Lower leg skin (tissue), 4 donors: Measurements from ENCODE around the gene ACAP1. TPM values are rescaled to one million over a fixed set of nuclear protein-coding genes. Genes with fewer than 3 reads are reported as not detected.
"Not testable (repeated sequence)": the region's sequence is repeated elsewhere in the genome, so short reads cannot be mapped to it uniquely, and the experiment has no call there.

Experiments used
- DNase-seq, 2 donors: peaks; one replicate each; pipeline ENCODE4 v3.0.0-alpha.2; 2019; ENCODE audit warnings: low spot score in 2 of 2
- H3K4me3 ChIP-seq: fragments of 200-600 bp; sonication (generic); 2 replicates; pipeline ENCODE4 v1.5.1; 2017; ENCODE audit warnings: mild to moderate bottlenecking, low read depth; ENCODE audit not compliant: poor library complexity, severe bottlenecking
- CTCF ChIP-seq, 3 donors: fragments of 450-650 bp; IDR thresholded peaks; one replicate each; pipeline ENCODE4 v1.5.1; 2016; ENCODE audit warnings: antibody characterized with exemption in 3 of 3, mild to moderate bottlenecking in 3 of 3, moderate library complexity in 2 of 3
- POLR2A ChIP-seq, 2 donors: fragments of 450-650 bp; IDR thresholded peaks; one replicate each; pipeline ENCODE4 v1.6.1; 2016 to 2017; ENCODE audit warnings: antibody characterized with exemption in 2 of 2, mild to moderate bottlenecking in 1 of 2, moderate library complexity in 1 of 2
- WGBS, 2 donors: methylation state at CpG; one replicate each; pipeline ENCODE4 v1.1.5; 2018; 5-methylcytosine and 5-hydroxymethylcytosine counted together
- intact Hi-C: fragments of 100-400 bp; cut with DNase I; formaldehyde crosslinking; loops from one replicate; pipeline ENCODE4 v1.15.0; 2023; ENCODE audit warnings: low total_unique reads
- total RNA-seq, 4 donors: library from RNA; depleted of rRNA; stranded (reverse); fragments of >200 nt; gene quantifications; one replicate each; pipeline ENCODE4 v1.1.0, GENCODE V29; 2016

ACAP1 gene
- total RNA-seq, 4 donors from 2014 or later = 2.9 to 5.6 (median 3.8) TPM

DNA sequence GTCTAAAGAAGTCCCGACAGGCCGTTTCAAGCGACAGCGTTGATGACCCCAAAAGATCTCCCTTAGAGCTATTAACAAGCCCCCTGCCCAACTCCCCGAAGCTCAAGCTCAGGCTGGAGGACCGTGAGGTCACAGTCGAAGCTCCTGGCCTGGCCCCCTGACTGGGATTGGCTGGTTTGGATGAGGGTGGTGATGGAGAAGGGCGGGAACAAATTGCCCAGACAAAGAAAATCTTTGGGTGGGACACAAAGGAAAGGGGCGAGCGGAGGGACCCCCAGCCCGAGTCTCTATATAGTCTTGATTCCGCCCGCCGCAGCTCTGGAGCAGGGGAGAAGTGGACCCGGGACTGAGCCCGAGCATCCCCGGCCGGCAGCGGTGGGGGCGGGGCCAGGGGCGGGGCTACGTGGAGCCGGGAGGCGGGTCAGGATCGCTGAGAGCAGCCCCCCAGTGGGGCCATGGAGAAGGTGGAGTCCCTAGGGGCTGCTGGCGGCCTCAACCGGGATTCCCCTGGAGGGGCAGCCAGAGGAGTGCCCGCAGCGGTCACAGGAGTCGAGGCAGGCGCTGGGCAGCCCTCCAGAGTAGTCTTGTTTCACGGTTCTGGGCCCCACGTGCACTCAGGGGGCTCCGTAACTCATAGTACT lies 6.2 kb upstream of the ACAP1 start:
- DNase-seq = peak; percentile 71 to 94
- TF ChIP-seq CTCF (IDR thresholded peaks at IDR 0.05) (no peak), POLR2A (IDR thresholded peaks at IDR 0.05) (no peak)
- 0 to 1% methylated on average over 23 to 34 of the region's 34 CpGs for WGBS, 2 donors
- H3K4me3 ChIP-seq = peak overlapping the region; percentile 43
- intact Hi-C loops = loop anchor here (2.0 kb wide), 1 partner anchor 73 kb away; no protein-coding TSS in a partner anchor

- 52 to 60% methylated on average over 8 to 11 of the region's 13 CpGs for WGBS, 2 donors
- no peak for TF ChIP-seq CTCF (IDR thresholded peaks at IDR 0.05)
- TF ChIP-seq POLR2A (IDR thresholded peaks at IDR 0.05) = no peak
- H3K4me3 ChIP-seq = no peak overlapping the region
- DNase-seq = no peak
- intact Hi-C loops = no loop called here
Observed at GRCh38 chr17:7330638-7331015, 5.7 kb upstream of the ACAP1 start.

DNA sequence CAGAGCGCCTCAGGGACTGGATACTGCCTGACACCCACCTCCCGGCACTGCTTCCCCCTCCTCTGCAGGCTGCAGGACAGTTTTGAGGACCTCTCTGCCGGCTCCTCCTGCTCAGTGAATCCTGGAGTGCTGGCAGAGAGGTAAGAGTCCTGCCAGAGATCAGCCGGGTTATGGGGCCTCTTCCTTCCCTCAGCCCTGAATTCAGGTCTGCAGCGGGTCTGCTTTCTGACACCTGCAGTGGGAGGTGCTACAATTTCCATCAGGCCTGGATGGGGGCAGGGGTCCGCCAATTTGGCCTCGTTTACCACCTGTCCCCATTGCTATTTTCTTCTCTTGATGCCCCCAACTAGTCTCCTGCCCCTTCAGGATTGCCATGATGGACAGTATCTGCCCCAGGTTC lies 4.2 kb upstream of the ACAP1 start:
- 52 to 62% methylated on average over 6 to 7 of the region's 7 CpGs for WGBS, 2 donors
- no peak overlapping the region for H3K4me3 ChIP-seq
- no peak for TF ChIP-seq POLR2A (IDR thresholded peaks at IDR 0.05)
- TF ChIP-seq CTCF (IDR thresholded peaks at IDR 0.05) = no peak
- intact Hi-C loops = no loop called here
- no peak for DNase-seq

DNA sequence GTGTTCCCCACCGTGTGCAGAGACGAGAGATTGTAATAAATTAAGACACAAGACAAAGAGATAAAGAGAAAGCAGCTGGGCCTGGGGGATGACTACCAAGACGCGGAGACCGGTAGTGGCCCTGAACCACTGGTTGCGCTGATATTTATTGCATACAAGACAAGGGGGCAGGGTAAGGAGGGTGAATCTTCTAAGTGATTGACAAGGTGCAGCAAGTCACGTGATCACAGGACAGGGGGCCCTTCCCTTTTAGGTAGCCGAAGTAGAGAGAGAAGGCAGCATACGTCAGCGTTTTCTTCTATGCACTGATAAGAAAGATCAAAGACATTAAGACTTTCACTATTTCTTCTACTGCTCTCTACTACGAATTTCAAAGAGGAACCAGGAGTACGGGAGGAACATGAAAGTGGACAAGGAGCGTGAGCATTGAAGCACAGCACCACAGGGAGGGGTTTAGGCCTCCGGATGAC lies 3.7 kb upstream of the ACAP1 start:
- 44 to 52% methylated on average over 13 to 14 of the region's 14 CpGs for WGBS, 2 donors
- intact Hi-C loops = loop anchor here (1.0 kb wide), 1 partner anchor 33 kb away; no protein-coding TSS in a partner anchor
- not testable (repeated sequence) for H3K4me3 ChIP-seq, DNase-seq

- H3K4me3 ChIP-seq = no peak overlapping the region
- TF ChIP-seq POLR2A (IDR thresholded peaks at IDR 0.05) (no peak), CTCF (IDR thresholded peaks at IDR 0.05) (no peak)
- WGBS, 2 donors = 79 to 95% methylated on average over 3 of the region's 3 CpGs
- no peak for DNase-seq
- intact Hi-C loops = no loop called here
Observed at GRCh38 chr17:7334938-7335538, 1.3 kb upstream of the ACAP1 start.

GRCh38 chr17:7335765-7336164 lies 564 bp upstream of the ACAP1 start:
- H3K4me3 ChIP-seq, intact Hi-C loops, DNase-seq: not testable (repeated sequence)
- 75 to 83% methylated on average over 13 of the region's 13 CpGs for WGBS, 2 donors

DNA sequence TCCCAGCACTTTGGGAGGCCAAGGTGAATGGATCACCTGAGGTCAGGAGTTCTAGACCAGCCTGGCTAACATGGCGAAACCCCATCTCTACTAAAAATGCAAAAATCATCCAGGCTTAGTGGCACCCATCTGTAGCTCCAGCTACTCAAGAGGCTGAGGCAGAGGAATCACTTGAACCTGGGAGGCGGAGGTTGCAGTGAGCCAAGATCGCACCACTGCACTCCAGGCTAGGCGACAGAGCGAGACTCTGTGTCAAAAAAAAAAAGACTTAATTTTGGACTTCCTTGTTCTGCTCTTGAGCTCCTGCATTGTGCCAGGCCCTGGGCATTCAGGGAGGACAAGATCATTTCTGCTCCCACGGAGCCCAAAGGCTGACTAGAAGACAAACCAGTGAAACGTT lies 1.3 kb downstream of the ACAP1 start:
- 71 to 76% methylated on average over 7 of the region's 7 CpGs for WGBS, 2 donors
- intact Hi-C loops, H3K4me3 ChIP-seq, DNase-seq: not testable (repeated sequence)
